Endothelial cell of umbilical vein (primary cell): ENCODE results near the gene JAZF1.

Experiments
- EZH2 ChIP-seq: IDR thresholded peaks from 2 replicates; pipeline ENCODE4 v1.6.1; 2012; ENCODE audit warnings: borderline replicate concordance, low read depth, mild to moderate bottlenecking, moderate library complexity, low read length, inconsistent platforms; ENCODE audit not compliant: severe bottlenecking
- POLR2A ChIP-seq: IDR thresholded peaks from 2 replicates; pipeline ENCODE4 v1.6.1; 2012; ENCODE audit warnings: low read depth, mild to moderate bottlenecking, control low read depth, low read length
- POLR2AphosphoS5 ChIP-seq: IDR thresholded peaks from 2 replicates; pipeline ENCODE4 v1.6.1; 2012; ENCODE audit warnings: low read depth, mild to moderate bottlenecking, control low read depth, low read length, moderate library complexity; ENCODE audit not compliant: insufficient read depth
- TF ChIP-seq, protein P1 (sequence below), 2 donors: IDR thresholded peaks; 1 replicate in 1 of 2; 2 replicates in 1 of 2; pipeline ENCODE4 v1.5.1; 2011; ENCODE audit warnings: low read length in 2 of 2, mild to moderate bottlenecking in 2 of 2, moderate library complexity in 2 of 2, control low read depth in 1 of 2, inconsistent platforms in 1 of 2, low read depth in 1 of 2; ENCODE audit not compliant: insufficient read depth in 1 of 2; ENCODE audit errors: extremely low read depth in 1 of 2

DNA sequence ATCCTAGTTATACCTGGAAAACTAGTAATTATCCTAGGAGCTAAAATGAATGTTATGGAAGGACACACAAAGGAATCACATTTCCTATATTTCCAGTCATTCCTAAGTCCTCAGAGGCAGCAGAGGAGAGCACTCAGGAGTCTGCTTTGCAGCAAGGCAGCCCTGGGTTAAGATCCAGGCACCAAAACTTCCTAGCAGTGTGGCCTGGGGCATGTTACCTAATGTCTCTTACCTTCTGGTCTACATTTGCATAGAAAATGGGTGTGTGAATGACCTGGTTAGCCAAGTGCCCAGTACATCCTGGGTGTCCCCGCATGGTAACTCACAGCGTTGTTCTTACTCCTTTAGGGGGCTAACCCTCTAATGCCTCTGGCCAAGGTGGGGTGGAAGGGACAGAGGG, 304.8 kb downstream of the JAZF1 start:
- TF ChIP-seq EZH2 (no peak), POLR2A (no peak), POLR2AphosphoS5 (no peak)
- TF ChIP-seq, protein P1, sequence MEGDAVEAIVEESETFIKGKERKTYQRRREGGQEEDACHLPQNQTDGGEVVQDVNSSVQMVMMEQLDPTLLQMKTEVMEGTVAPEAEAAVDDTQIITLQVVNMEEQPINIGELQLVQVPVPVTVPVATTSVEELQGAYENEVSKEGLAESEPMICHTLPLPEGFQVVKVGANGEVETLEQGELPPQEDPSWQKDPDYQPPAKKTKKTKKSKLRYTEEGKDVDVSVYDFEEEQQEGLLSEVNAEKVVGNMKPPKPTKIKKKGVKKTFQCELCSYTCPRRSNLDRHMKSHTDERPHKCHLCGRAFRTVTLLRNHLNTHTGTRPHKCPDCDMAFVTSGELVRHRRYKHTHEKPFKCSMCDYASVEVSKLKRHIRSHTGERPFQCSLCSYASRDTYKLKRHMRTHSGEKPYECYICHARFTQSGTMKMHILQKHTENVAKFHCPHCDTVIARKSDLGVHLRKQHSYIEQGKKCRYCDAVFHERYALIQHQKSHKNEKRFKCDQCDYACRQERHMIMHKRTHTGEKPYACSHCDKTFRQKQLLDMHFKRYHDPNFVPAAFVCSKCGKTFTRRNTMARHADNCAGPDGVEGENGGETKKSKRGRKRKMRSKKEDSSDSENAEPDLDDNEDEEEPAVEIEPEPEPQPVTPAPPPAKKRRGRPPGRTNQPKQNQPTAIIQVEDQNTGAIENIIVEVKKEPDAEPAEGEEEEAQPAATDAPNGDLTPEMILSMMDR (IDR thresholded peaks at IDR 0.05; ENCODE audit: extremely low read depth in 1 of 2, insufficient read depth in 1 of 2, low read depth in 1 of 2, low read length in 2 of 2) = no peak
